Stomach (tissue), 9 donors: ENCODE data around the gene BICD2. TPM values are rescaled to one million over a fixed set of nuclear protein-coding genes. Genes with fewer than 3 reads are reported as not detected.
A peak's percentile ranks its signal among the peaks of the same experiment; 100 is the strongest.

Experiments
- DNase-seq, 2 donors: peaks; one replicate each; pipeline versions ENCODE4 v3.0.0 to v3.0.0-alpha.2; 2013 to 2019
- H3K27ac ChIP-seq, 5 donors: fragments of 200-600 bp in 4 of 5; sonication (generic) in 4 of 5; one replicate each; pipeline ENCODE4 v1.5.1; 2013 to 2019; ENCODE audit warnings: mild to moderate bottlenecking in 1 of 5, moderate library complexity in 1 of 5
- H3K27me3 ChIP-seq, 3 donors: fragments of 200-600 bp; sonication (generic); one replicate each; pipeline ENCODE4 v1.5.1; 2017 to 2019; ENCODE audit warnings: mixed run types in 1 of 3
- H3K36me3 ChIP-seq, 4 donors: fragments of 200-600 bp; sonication (generic); 1 replicate in 3 of 4; 2 replicates in 1 of 4; pipeline ENCODE4 v1.5.1; 2016 to 2019
- H3K4me1 ChIP-seq, 4 donors: fragments of 200-600 bp; sonication (generic); one replicate each; pipeline ENCODE4 v1.5.1; 2016 to 2019
- H3K4me3 ChIP-seq, 4 donors: fragments of 200-600 bp; sonication (generic) in 3 of 4; one replicate each; pipeline ENCODE4 v1.5.1; 2016 to 2019; ENCODE audit warnings: mild to moderate bottlenecking in 1 of 4
- H3K9me3 ChIP-seq, 4 donors: fragments of 200-600 bp; sonication (generic); one replicate each; pipeline ENCODE4 v1.5.1; 2016 to 2019
- EP300 ChIP-seq: sonication (generic); formaldehyde crosslinking; IDR thresholded peaks from one replicate; pipeline ENCODE4 v1.6.1; 2017; ENCODE audit warnings: antibody characterized with exemption
- POLR2A ChIP-seq, 4 donors: fragments of 450-650 bp; IDR thresholded peaks; one replicate each; pipeline ENCODE4 v1.6.1; 2016; ENCODE audit warnings: antibody characterized with exemption in 4 of 4, control low read depth in 2 of 4, mild to moderate bottlenecking in 1 of 4, moderate library complexity in 1 of 4
- POLR2AphosphoS5 ChIP-seq, 3 donors: sonication (generic); formaldehyde crosslinking; IDR thresholded peaks; one replicate each; pipeline ENCODE4 v1.6.1; 2016; ENCODE audit warnings: antibody characterized with exemption in 3 of 3
- WGBS, 5 donors: extraction: QIAGEN DNeasy Blood & Tissue Kit in 3 of 5; methylation state at CpG; one replicate each; pipeline versions ENCODE4 v1.1.5 to v1.1.7; 2013 to 2018; 5-methylcytosine and 5-hydroxymethylcytosine counted together
- intact Hi-C: fragments of 100-400 bp; cut with DNase I; formaldehyde crosslinking; loops from one replicate; pipeline ENCODE4 v1.15.1; 2023; ENCODE audit warnings: low total_unique reads
- polyA plus RNA-seq, 3 donors: library from polyadenylated mRNA; stranded (reverse); fragments of 200-250 nt; gene quantifications; one replicate each; pipeline ENCODE4 v1.2.3, GENCODE V29; 2013
- total RNA-seq, 5 donors: library from RNA; depleted of rRNA; stranded (reverse); fragments of >200 nt; gene quantifications; one replicate each; pipeline versions ENCODE4 v1.1.0 to v1.2.3, GENCODE V29; 2014 to 2016
- TF ChIP-seq, protein P1 (sequence below), 7 experiments: fragments of 450-650 bp in 4 of 7; fragments of 200-600 bp in 3 of 7; sonication (generic) in 3 of 7; IDR thresholded peaks; one replicate each; pipeline ENCODE4 v1.5.1; 2016 to 2019; ENCODE audit warnings: antibody characterized with exemption in 7 of 7, control low read depth in 2 of 7, mild to moderate bottlenecking in 1 of 7
- donor health status: healthy with polysubstance abuse.
- donor health status: Bipolar disorder and iron deficiency.
- donor health status: healthy.

The BICD2 gene
- total and polyA plus RNA-seq, 8 donors = 5.9 to 32.6 (median 16.4) TPM

DNA sequence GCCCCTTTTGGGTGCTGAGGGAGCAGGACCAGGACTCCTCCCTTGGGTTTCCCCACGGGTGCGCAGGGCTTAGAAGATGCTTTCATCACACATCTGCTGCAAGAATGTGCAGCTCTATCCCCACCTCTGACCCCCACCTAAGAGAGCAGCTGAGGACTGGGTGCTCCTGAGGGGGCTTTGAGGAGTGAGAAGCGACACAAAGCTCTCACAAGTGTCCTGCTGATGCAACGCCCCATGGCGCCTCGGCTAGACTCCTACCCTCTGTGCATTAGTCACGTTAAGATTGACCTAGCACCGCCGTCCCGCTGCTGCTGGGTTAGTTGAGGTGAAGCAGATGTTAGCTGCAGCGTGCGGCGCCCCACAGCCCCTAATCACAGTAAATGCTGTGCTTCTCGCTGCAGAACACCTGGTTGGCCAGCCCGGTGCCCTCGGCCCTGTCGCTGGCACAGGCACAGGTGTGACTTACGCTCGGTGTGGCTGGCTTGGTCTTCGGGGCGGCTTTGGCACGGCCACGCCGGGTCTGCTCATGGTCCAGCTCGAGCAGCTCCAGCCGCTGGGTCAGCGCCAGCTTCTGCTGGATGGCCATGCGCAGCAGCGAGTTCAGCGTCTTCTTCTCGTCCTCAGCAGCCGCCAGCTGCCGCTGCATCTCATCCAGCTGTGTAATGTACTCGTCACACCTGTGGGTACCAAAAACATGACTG, 49.7 kb downstream of the BICD2 start:
- DNase-seq = peak in 1 of 2 donors; percentile 7
- H3K36me3 ChIP-seq = peaks cover 72 to 100% (median 96%) of the 10 kb centered on the region in 4 donors
- H3K9me3 ChIP-seq = no peaks in the 10 kb centered on the region
- no peak for TF ChIP-seq POLR2AphosphoS5 (IDR thresholded peaks at IDR 0.05)
- no peak for TF ChIP-seq POLR2A (IDR thresholded peaks at IDR 0.05)
- TF ChIP-seq, protein P1, sequence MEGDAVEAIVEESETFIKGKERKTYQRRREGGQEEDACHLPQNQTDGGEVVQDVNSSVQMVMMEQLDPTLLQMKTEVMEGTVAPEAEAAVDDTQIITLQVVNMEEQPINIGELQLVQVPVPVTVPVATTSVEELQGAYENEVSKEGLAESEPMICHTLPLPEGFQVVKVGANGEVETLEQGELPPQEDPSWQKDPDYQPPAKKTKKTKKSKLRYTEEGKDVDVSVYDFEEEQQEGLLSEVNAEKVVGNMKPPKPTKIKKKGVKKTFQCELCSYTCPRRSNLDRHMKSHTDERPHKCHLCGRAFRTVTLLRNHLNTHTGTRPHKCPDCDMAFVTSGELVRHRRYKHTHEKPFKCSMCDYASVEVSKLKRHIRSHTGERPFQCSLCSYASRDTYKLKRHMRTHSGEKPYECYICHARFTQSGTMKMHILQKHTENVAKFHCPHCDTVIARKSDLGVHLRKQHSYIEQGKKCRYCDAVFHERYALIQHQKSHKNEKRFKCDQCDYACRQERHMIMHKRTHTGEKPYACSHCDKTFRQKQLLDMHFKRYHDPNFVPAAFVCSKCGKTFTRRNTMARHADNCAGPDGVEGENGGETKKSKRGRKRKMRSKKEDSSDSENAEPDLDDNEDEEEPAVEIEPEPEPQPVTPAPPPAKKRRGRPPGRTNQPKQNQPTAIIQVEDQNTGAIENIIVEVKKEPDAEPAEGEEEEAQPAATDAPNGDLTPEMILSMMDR (IDR thresholded peaks at IDR 0.05) = no peak
- TF ChIP-seq EP300 = no peak
- H3K4me1 ChIP-seq = peaks cover 0 to 10% (median 7%) of the 10 kb centered on the region in 4 donors
- H3K27me3 ChIP-seq = no peaks in the 10 kb centered on the region
- intact Hi-C loops = no loop called here
- H3K4me3 ChIP-seq = no peak overlapping the region
- WGBS, 5 donors = 89 to 95% (median 93%) methylated on average over 28 to 34 of the region's 34 CpGs
- H3K27ac ChIP-seq = no peak overlapping the region

DNA sequence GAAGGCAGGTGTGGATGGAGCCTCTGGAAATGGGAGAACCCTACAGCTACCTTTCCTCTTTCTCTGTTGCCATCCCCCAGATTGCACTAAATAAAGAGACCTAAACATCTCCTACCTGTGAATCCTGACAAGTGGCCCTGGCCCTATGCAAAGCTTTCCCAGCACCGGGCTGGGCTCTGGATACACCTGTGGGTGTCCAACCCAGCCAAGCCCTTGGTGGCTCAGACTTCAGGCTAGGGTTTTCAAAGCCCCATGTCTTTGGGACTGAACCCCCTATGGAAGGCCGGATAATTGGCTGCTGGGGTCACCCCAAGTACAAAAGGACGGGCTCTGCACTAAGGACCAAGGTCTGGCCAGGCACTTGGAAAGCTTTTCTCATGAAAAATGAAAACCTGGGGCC, 50.6 kb downstream of the BICD2 start:
- intact Hi-C loops = no loop called here
- no peak for TF ChIP-seq EP300
- TF ChIP-seq POLR2AphosphoS5 (IDR thresholded peaks at IDR 0.05) = no peak
- TF ChIP-seq, protein P1 (IDR thresholded peaks at IDR 0.05) = no peak
- TF ChIP-seq POLR2A (IDR thresholded peaks at IDR 0.05) = no peak
- no peaks in the 10 kb centered on the region for H3K27me3 ChIP-seq
- H3K4me3 ChIP-seq = no peak overlapping the region
- 93 to 98% (median 97%) methylated on average over 3 of the region's 3 CpGs for WGBS, 5 donors
- no peaks in the 10 kb centered on the region for H3K9me3 ChIP-seq
- no peak for DNase-seq
- peaks cover 0 to 10% (median 7%) of the 10 kb centered on the region in 4 donors for H3K4me1 ChIP-seq
- H3K36me3 ChIP-seq = peaks cover 69 to 100% (median 96%) of the 10 kb centered on the region in 4 donors
- H3K27ac ChIP-seq = no peak overlapping the region

DNA sequence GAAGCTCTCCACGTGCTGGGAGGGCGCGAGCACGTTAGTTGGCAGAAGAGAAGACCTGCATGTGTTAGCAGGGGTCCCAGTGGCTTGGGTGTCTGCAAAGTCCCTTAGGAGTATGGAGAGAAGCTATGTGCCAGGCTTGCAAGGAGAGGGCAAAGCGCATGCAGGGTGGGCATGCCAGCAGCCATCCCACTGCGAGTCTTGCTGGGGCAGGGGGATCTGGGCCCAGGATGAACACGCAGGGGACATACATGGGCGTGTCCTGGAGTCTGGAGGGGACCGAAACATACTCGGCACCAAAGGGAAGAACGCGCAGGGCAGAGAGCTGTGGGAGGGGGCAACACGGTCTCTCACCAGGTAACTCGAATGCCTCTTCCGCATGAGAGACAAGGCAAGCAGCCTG, 51.1 kb downstream of the BICD2 start:
- intact Hi-C loops = no loop called here
- peaks cover 0 to 10% (median 7%) of the 10 kb centered on the region in 4 donors for H3K4me1 ChIP-seq

DNA sequence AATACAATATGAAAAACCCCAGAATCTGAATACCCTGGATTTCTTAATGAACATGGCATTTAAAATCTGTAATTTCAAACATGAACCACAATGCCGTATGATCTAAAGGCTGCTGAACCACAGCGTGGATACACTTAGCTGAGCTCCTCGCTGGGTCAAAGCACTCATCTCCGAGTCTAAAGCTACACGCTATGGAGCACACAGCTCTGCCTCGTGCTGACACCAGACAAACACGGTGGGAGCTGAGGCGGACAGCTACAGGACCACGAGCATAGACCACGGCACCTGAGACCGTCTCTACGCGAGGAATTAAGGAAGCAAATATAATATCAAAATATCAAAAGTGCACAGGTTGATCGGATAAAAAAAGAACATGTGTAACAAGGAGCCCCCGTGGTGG, 51.9 kb downstream of the BICD2 start:
- intact Hi-C loops = no loop called here
- H3K27me3 ChIP-seq = no peaks in the 10 kb centered on the region

More for the DNA sequence above, 51.1 kb downstream of the BICD2 start:
- H3K27me3 ChIP-seq = no peaks in the 10 kb centered on the region
- H3K36me3 ChIP-seq = peaks cover 64 to 97% (median 94%) of the 10 kb centered on the region in 4 donors
- DNase-seq = peak in 1 of 2 donors; percentile 2
- TF ChIP-seq POLR2A (IDR thresholded peaks at IDR 0.05) (no peak), EP300 (no peak), POLR2AphosphoS5 (IDR thresholded peaks at IDR 0.05) (no peak)
- TF ChIP-seq, protein P1 (IDR thresholded peaks at IDR 0.05) = no peak
- 92 to 96% (median 93%) methylated on average over 15 of the region's 15 CpGs for WGBS, 5 donors
- H3K4me3 ChIP-seq = no peak overlapping the region
- no peaks in the 10 kb centered on the region for H3K9me3 ChIP-seq
- no peak overlapping the region for H3K27ac ChIP-seq

More for the DNA sequence above, 51.9 kb downstream of the BICD2 start:
- peaks cover 0 to 10% (median 7%) of the 10 kb centered on the region in 4 donors for H3K4me1 ChIP-seq
- H3K36me3 ChIP-seq = peaks cover 57 to 89% (median 86%) of the 10 kb centered on the region in 4 donors
- DNase-seq = peak in 1 of 2 donors; percentile 0
- peak overlapping the region in 1 of 5 donors; percentile 47 for H3K27ac ChIP-seq
- WGBS, 5 donors = 84 to 98% (median 96%) methylated on average over 15 of the region's 15 CpGs
- no peak overlapping the region for H3K4me3 ChIP-seq
- no peaks in the 10 kb centered on the region for H3K9me3 ChIP-seq
- no peak for TF ChIP-seq POLR2AphosphoS5 (IDR thresholded peaks at IDR 0.05)
- TF ChIP-seq EP300 = no peak
- TF ChIP-seq POLR2A (IDR thresholded peaks at IDR 0.05) = no peak
- TF ChIP-seq, protein P1 (IDR thresholded peaks at IDR 0.05) = no peak
